Common myeloid progenitor, CD34-positive (primary cell): ENCODE data around the gene MYO5C.

Experiments
- CTCF ChIA-PET: fragments of 350-600 bp; sonication (Branson Sonifier 250); formaldehyde crosslinking; loops from one replicate; lab custom pipeline; 2021; ENCODE audit warnings: antibody characterized with exemption; lab: Charles Lee
- POLR2A ChIA-PET: fragments of 350-600 bp; sonication (Branson Sonifier 250); formaldehyde crosslinking; loops from one replicate; lab custom pipeline; 2021; ENCODE audit warnings: antibody characterized with exemption; lab: Charles Lee
- DNase-seq, 3 donors: peaks; one replicate each; pipeline versions ENCODE4 v3.0.0 to v3.0.0-alpha.2; 2013
- H3K27ac ChIP-seq, 2 experiments: 1 replicate in 1 of 2; 2 replicates in 1 of 2; pipeline ENCODE4 v1.7.0; 2013; ENCODE audit warnings: inconsistent platforms in 2 of 2, low read length in 2 of 2, mild to moderate bottlenecking in 2 of 2, low read depth in 1 of 2, moderate library complexity in 1 of 2; ENCODE audit not compliant: severe bottlenecking in 2 of 2, insufficient read depth in 1 of 2, poor library complexity in 1 of 2
- H3K27me3 ChIP-seq, 5 experiments: replicated peaks in 2 of 5; 1 replicate in 3 of 5; 2 replicates in 2 of 5; pipeline versions ENCODE4 v1.6.1 to v1.7.0; 2013; ENCODE audit warnings: low read length in 4 of 5, mild to moderate bottlenecking in 2 of 5, moderate library complexity in 2 of 5, inconsistent platforms in 1 of 5; ENCODE audit not compliant: insufficient read depth in 5 of 5, control insufficient read depth in 4 of 5
- H3K36me3 ChIP-seq, 4 experiments: 1 replicate in 2 of 4; 2 replicates in 2 of 4; pipeline versions ENCODE4 v1.6.1 to v1.7.0; 2013; ENCODE audit warnings: low read length in 3 of 4, control low read depth in 1 of 4, mild to moderate bottlenecking in 1 of 4; ENCODE audit not compliant: control insufficient read depth in 4 of 4, insufficient read depth in 4 of 4
- H3K4me1 ChIP-seq, 4 experiments: 1 replicate in 3 of 4; 2 replicates in 1 of 4; pipeline versions ENCODE4 v1.6.1 to v1.7.1; 2013; ENCODE audit warnings: low read length in 3 of 4, mild to moderate bottlenecking in 3 of 4, control low read depth in 1 of 4, inconsistent platforms in 1 of 4, moderate library complexity in 1 of 4; ENCODE audit not compliant: control insufficient read depth in 4 of 4, insufficient read depth in 4 of 4; ENCODE audit errors: control extremely low read depth in 1 of 4
- H3K4me3 ChIP-seq, 7 experiments: 1 replicate in 4 of 7; 2 replicates in 3 of 7; pipeline versions ENCODE4 v1.5.1 to v1.7.0; 2013; ENCODE audit warnings: mild to moderate bottlenecking in 7 of 7, low read length in 6 of 7, moderate library complexity in 6 of 7, inconsistent platforms in 2 of 7, low read depth in 2 of 7, control low read depth in 1 of 7; ENCODE audit not compliant: insufficient read depth in 4 of 7, control insufficient read depth in 1 of 7; ENCODE audit errors: extremely low read depth in 1 of 7
- H3K9me3 ChIP-seq, 5 experiments: 1 replicate in 4 of 5; 2 replicates in 1 of 5; pipeline versions ENCODE4 v1.6.1 to v1.7.1; 2013; ENCODE audit warnings: low read length in 4 of 5, mild to moderate bottlenecking in 2 of 5, inconsistent platforms in 1 of 5, low read depth in 1 of 5, moderate library complexity in 1 of 5; ENCODE audit not compliant: control insufficient read depth in 4 of 5, insufficient read depth in 2 of 5; ENCODE audit errors: control extremely low read depth in 1 of 5
- WGBS: methylation state at CpG from one replicate; pipeline ENCODE4 v1.1.5; 2013; ENCODE audit not compliant: insufficient coverage; 5-methylcytosine and 5-hydroxymethylcytosine counted together

MYO5C gene

GRCh38 chr15:52233405-52233804 is 62.2 kb downstream of the MYO5C start:
- POLR2A ChIA-PET: interaction anchor here (0.6 kb wide), 3 partner anchors 23 to 67 kb away, joined by 3 read pairs; no protein-coding TSS in a partner anchor

GRCh38 chr15:52232327-52232726 is 63.3 kb downstream of the MYO5C start:
- no CpG with 5 or more reads among the region's 1 CpG for whole genome bisulfite sequencing
- H3K4me3 ChIP-seq: peak overlapping the region in 1 of 7 experiments; percentile 8
- peaks cover 0 to 41% (median 21%) of the 10 kb centered on the region in 4 experiments for H3K4me1 ChIP-seq
- ChIA-PET CTCF (interaction anchor here (1.0 kb wide), 1 partner anchor 8 kb away, joined by 3 read pairs; no protein-coding TSS in a partner anchor), POLR2A (no interaction called here)
- H3K9me3 ChIP-seq: no peaks in the 10 kb centered on the region
- DNase-seq: peak in 2 of 3 donors; percentile 49 to 76
- H3K27ac ChIP-seq: peak overlapping the region in 1 of 2 experiments; percentile 58
- no peaks in the 10 kb centered on the region for H3K27me3 ChIP-seq
- peaks cover 4 to 57% (median 13%) of the 10 kb centered on the region in 4 experiments for H3K36me3 ChIP-seq

More at GRCh38 chr15:52233405-52233804, 62.2 kb downstream of the MYO5C start:
- Histone ChIP-seq H3K9me3 (no peaks in the 10 kb centered on the region), H3K4me1 (peaks cover 0 to 38% (median 21%) of the 10 kb centered on the region in 4 experiments), H3K27ac (no peak overlapping the region), H3K27me3 (no peaks in the 10 kb centered on the region), H3K4me3 (peak overlapping the region in 2 of 7 experiments; percentile 12 to 16), H3K36me3 (peaks cover 4 to 64% (median 15%) of the 10 kb centered on the region in 4 experiments)
- CTCF ChIA-PET: interaction anchor here (1.5 kb wide), 2 partner anchors 8 to 24 kb away, joined by 3 to 7 read pairs; no protein-coding TSS in a partner anchor
- 0% methylated on average over 3 of the region's 4 CpGs for WGBS
- peak; percentile 26 to 76 (median 65) for DNase-seq

- ChIA-PET POLR2A (no interaction called here), CTCF (interaction anchor here (0.6 to 1.7 kb wide), 5 partner anchors 9 to 457 kb away, joined by 3 to 5 read pairs (median 4); no protein-coding TSS in a partner anchor)
- no CpG with 5 or more reads among the region's 1 CpG for WGBS
Measured at GRCh38 chr15:52230073-52230472, 65.5 kb downstream of the MYO5C start.

GRCh38 chr15:52228921-52229320 is 66.7 kb downstream of the MYO5C start:
- H3K4me3 ChIP-seq: no peak overlapping the region
- peak in 2 of 3 donors; percentile 38 to 44 for DNase-seq
- peaks cover 3 to 56% (median 13%) of the 10 kb centered on the region in 4 experiments for H3K36me3 ChIP-seq
- CTCF ChIA-PET: interaction anchor here (1.3 to 2.0 kb wide), 5 partner anchors 11 to 58 kb away, joined by 3 to 9 read pairs (median 4); no protein-coding TSS in a partner anchor
- H3K9me3 ChIP-seq: no peaks in the 10 kb centered on the region
- no peak overlapping the region for H3K27ac ChIP-seq
- H3K27me3 ChIP-seq: no peaks in the 10 kb centered on the region
- WGBS: 92% methylated on average over 8 of the region's 8 CpGs
- POLR2A ChIA-PET: no interaction called here
- peaks cover 0 to 21% (median 13%) of the 10 kb centered on the region in 4 experiments for H3K4me1 ChIP-seq

More at GRCh38 chr15:52230073-52230472, 65.5 kb downstream of the MYO5C start:
- no peak overlapping the region for H3K27ac ChIP-seq
- H3K27me3 ChIP-seq: no peaks in the 10 kb centered on the region
- peaks cover 3 to 52% (median 10%) of the 10 kb centered on the region in 4 experiments for H3K36me3 ChIP-seq
- no peak for DNase-seq
- H3K4me1 ChIP-seq: peaks cover 0 to 31% (median 17%) of the 10 kb centered on the region in 4 experiments
- no peak overlapping the region for H3K4me3 ChIP-seq
- no peaks in the 10 kb centered on the region for H3K9me3 ChIP-seq

- peaks cover 9 to 71% (median 15%) of the 10 kb centered on the region in 4 experiments for H3K36me3 ChIP-seq
- POLR2A ChIA-PET: interaction anchor here (0.5 kb wide), 1 partner anchor 63 kb away, joined by 4 read pairs; no protein-coding TSS in a partner anchor
Measured at GRCh38 chr15:52227456-52227855, 68.1 kb downstream of the MYO5C start.

GRCh38 chr15:52225230-52225629 is 70.4 kb downstream of the MYO5C start:
- H3K27ac ChIP-seq: no peak overlapping the region
- DNase-seq: no peak
- no peak overlapping the region for H3K4me3 ChIP-seq
- peaks cover 0 to 17% (median 1%) of the 10 kb centered on the region in 4 experiments for H3K4me1 ChIP-seq
- POLR2A ChIA-PET: interaction anchor here (0.7 kb wide), 1 partner anchor 12 kb away, joined by 3 read pairs; no protein-coding TSS in a partner anchor
- CTCF ChIA-PET: interaction anchor here (0.8 to 2.1 kb wide), 8 partner anchors 8 to 69 kb away, joined by 3 to 8 read pairs (median 4); no protein-coding TSS in a partner anchor
- 92% methylated on average over 8 of the region's 8 CpGs for WGBS
- H3K27me3 ChIP-seq: no peaks in the 10 kb centered on the region
- H3K9me3 ChIP-seq: no peaks in the 10 kb centered on the region
- peaks cover 9 to 83% (median 18%) of the 10 kb centered on the region in 4 experiments for H3K36me3 ChIP-seq

More at GRCh38 chr15:52227456-52227855, 68.1 kb downstream of the MYO5C start:
- DNase-seq: peak; percentile 87 to 92 (median 89)
- no peaks in the 10 kb centered on the region for H3K9me3 ChIP-seq
- H3K27me3 ChIP-seq: no peaks in the 10 kb centered on the region
- H3K4me3 ChIP-seq: no peak overlapping the region
- CTCF ChIA-PET: interaction anchor here (0.8 to 2.0 kb wide), 17 partner anchors 10 to 249 kb away, joined by 3 to 12 read pairs (median 3); no protein-coding TSS in a partner anchor
- peaks cover 0 to 11% (median 5%) of the 10 kb centered on the region in 4 experiments for H3K4me1 ChIP-seq
- WGBS: 7% methylated on average over 2 of the region's 5 CpGs
- no peak overlapping the region for H3K27ac ChIP-seq
